NCI-H774 (cell line): ENCODE results near the gene P4HB.

Experiments used
- DNase-seq: peaks from one replicate; lab custom pipeline; 2025; lab: John Stamatoyannopoulos, UW

Gene P4HB

GRCh38 chr17:81810892-81811704 lies 49.2 kb downstream of the P4HB start:
- no peak for DNase-seq

GRCh38 chr17:81810476-81810875 lies 49.9 kb downstream of the P4HB start:
- DNase-seq = no peak

- DNase-seq = no peak
These were observed 50.8 kb downstream of the P4HB start for GRCh38 chr17:81809556-81809998.

- DNase-seq = no peak
These were observed 51.4 kb downstream of the P4HB start for GRCh38 chr17:81808778-81809555.

- DNase-seq = no peak
These were observed 52.5 kb downstream of the P4HB start for GRCh38 chr17:81807839-81808238.

- DNase-seq = no peak
These were observed 53.1 kb downstream of the P4HB start for GRCh38 chr17:81807210-81807719.

- DNase-seq = no peak
These were observed 53.7 kb downstream of the P4HB start for GRCh38 chr17:81806461-81807209.

- DNase-seq = no peak
These were observed 54.5 kb downstream of the P4HB start for GRCh38 chr17:81805707-81806460.

GRCh38 chr17:81804559-81805399 lies 55.6 kb downstream of the P4HB start:
- no peak for DNase-seq

- DNase-seq = no peak
These were observed 56.4 kb downstream of the P4HB start, which contains the start of gene GCGR for GRCh38 chr17:81803728-81804558. GCGR (plus strand) TSS chr17:81804150; CDS start chr17:81809019, 4,869 bp downstream.

GRCh38 chr17:81802856-81803643 lies 57.3 kb downstream of the P4HB start:
- DNase-seq = no peak

GRCh38 chr17:81802048-81802758 lies 58.1 kb downstream of the P4HB start:
- DNase-seq = no peak

- DNase-seq = no peak
These were observed 59.0 kb downstream of the P4HB start for GRCh38 chr17:81801327-81801726.

GRCh38 chr17:81794509-81794908 lies 65.8 kb downstream of the P4HB start:
- DNase-seq = peak; percentile 28

- no peak for DNase-seq
These were observed 66.3 kb downstream of the P4HB start for GRCh38 chr17:81794074-81794476.
